Heart left ventricle (tissue), 13 donors: Measurements from ENCODE around the gene MGLL.

ENCODE experiments used
- CTCF ChIP-seq, 12 donors: fragments of 200-600 bp; sonication (generic) in 4 of 12; IDR thresholded peaks; one replicate each; pipeline versions ENCODE4 v1.5.0 to v1.8.0; 2018 to 2022; ENCODE audit warnings: antibody characterized with exemption in 12 of 12, mild to moderate bottlenecking in 5 of 12
- POLR2A ChIP-seq, 2 donors: fragments of 450-650 bp; IDR thresholded peaks; one replicate each; pipeline ENCODE4 v1.6.1; 2017; ENCODE audit warnings: antibody characterized with exemption in 2 of 2, mild to moderate bottlenecking in 2 of 2, moderate library complexity in 2 of 2
- donor health status: ischemic (EF 13 %, LVEDD 7.1; RV severe dilation, severe dysfunction).
- donor health status: DM: no; HTN: yes; CAD: no.
- donor health status: DM: no; HTN: no; CAD: no.
- donor health status: ischemic (EF 25% LVEDD 6.9; RV normal size, moderate dysfunction).
- donor health status: ischemic (EF 25% LVEDD 5.7; RV mildly dilated, moderate dysfunction).
- donor health status: ischemic (EF 35%, LVEDD 5.7; RV mildly dilated, moderate dysfunction).
- donor health status: nonischemic (EF 11% LVEDD 7.7; RV severe dilation, severe dysfunction).
- donor health status: DM: yes; HTN: yes; CAD: no.
- donor health status: PGD.
- donor health status: ischemic (EF 29% LVEDD 5.4; RV normal size, mild dysfunction).
- donor health status: nonischemic (EF 23%, LVEDD 6.1; RV moderate dilation, normal function).

- TF ChIP-seq POLR2A (IDR thresholded peaks at IDR 0.05) (no peak), CTCF (IDR thresholded peaks at IDR 0.05) (no peak)
Measured at GRCh38 chr3:127741246-127741645, 81.1 kb downstream of the MGLL start.
